ENCODE results near the gene TRAPPC6A.

The TRAPPC6A gene

DNA sequence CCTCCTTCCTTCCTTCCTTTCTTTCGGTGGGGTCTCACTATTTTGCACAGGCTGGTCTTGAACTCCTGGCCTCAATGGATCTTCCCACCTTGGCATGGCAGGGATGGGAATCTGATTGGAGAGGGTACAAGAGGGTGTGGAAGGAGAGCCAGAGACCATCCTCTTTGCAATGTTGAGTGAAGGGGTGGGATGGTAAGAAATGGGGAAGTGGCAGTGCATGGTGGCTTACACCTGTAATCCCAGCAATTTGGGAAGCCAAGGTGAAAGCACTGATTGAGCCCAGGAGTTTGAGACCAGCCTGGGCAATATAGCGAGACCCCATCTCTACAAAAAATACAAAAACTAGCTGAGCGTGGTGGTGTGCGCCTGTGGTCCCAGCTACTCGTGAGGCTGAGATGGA, 6.1 kb upstream of the TRAPPC6A start:
- no peak for DNase-seq

GRCh38 chr19:45182758-45183157, 4.7 kb upstream of the TRAPPC6A start:
- no peak for DNase-seq

DNA sequence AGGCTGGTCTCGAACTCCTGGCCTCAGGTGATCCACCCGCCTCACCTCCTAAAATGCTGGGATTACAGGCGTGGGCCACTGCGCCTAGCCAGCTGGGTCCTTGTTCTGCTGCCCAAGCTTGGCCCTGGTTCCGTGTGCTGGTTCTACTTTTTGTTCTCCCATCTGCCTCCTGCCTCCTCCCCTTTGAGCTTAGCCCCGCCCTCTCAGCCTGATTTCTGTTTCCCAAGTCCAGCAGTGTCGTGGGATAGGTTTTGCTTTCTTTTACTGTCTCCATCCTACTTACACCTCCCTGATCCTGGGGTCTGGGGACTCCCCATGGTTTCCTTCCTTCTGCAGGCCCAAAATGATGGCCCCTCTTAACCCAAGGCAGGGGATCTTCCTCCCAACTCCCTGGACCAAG, 2.9 kb upstream of the TRAPPC6A start:
- no peak for DNase-seq

GRCh38 chr19:45179892-45180370, 1.9 kb upstream of the TRAPPC6A start:
- DNase-seq: no peak

DNA sequence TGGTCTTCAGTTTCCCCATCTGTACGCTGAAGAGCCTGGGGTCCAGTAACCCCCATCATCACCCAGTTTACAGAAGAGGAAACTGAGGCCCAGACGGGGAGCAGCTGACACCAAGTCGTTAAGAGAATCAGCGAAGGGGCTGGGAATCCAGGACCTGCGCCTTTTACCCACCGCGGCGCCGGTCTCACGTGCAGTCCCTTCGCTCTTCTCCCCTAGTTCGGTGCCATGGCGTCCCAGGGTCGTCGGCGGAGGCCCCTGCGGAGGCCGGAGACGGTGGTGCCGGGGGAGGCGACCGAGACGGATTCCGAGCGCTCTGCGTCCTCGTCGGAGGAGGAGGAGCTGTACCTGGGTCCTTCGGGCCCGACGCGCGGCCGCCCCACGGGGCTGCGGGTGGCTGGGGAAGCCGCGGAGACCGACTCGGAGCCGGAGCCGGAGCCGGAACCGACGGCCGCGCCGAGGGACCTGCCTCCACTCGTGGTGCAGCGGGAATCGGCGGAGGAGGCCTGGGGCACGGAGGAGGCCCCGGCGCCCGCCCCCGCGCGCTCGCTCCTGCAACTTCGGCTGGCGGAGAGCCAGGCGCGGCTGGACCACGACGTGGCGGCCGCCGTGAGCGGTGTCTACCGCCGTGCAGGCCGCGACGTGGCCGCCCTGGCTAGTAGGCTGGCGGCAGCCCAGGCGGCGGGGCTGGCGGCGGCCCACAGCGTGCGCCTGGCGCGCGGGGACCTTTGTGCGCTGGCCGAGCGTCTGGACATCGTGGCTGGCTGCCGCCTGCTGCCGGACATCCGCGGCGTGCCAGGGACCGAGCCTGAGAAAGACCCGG, 1.2 kb upstream of the TRAPPC6A start:
- no peak for DNase-seq

DNA sequence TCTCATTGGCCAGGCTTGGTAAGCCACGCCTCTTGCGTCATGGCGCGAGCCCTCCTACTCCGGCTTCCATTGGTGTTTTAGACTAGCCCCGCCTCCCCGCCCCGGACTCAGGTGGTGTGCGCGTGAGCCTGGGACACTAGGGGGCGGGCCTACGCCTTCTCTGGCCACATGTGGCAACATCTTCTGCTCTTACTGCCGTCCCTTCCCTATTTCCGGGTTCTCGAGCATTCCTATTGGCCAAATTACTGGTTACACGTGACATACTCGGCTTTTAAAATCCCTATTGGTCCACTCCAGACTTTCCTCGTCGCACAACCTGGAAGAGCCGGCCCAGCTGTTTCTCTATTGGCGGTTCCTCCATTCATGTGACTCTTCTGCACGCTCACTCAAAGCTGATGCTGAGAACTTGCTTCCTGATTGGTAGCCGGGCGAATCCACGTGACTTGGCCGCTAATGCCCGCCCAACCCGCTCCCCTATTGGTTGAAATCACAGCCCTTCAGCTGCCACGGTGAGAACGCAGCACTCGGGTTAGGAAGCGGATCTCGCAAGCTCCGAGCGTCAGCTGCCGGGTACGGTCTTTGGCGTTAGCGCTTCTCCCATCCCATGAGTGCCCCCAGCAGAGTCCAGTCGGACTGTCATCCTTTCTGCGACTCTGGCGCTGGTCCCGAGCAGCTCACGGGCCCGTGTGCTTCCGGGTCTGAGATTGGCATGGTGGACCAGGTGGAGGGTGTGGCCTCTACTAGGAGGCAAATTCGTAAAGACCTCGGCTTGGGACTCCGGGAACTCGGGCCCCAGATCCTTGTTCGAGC, 430 bp upstream of the TRAPPC6A start, which contains the start of gene BLOC1S3:
TSS of gene BLOC1S3 (plus strand) at position 523 of the 810 bp plus-strand sequence. CDS start 513 bp downstream, outside the sequence.
- peak; percentile 100 for DNase-seq

GRCh38 chr19:45175515-45176345, 2.3 kb downstream of the TRAPPC6A start:
- DNase-seq: peak; percentile 45

GRCh38 chr19:45173816-45174215, 4.2 kb downstream of the TRAPPC6A start:
- DNase-seq: no peak

GRCh38 chr19:45172611-45173208, 5.3 kb downstream of the TRAPPC6A start:
- DNase-seq: no peak

DNA sequence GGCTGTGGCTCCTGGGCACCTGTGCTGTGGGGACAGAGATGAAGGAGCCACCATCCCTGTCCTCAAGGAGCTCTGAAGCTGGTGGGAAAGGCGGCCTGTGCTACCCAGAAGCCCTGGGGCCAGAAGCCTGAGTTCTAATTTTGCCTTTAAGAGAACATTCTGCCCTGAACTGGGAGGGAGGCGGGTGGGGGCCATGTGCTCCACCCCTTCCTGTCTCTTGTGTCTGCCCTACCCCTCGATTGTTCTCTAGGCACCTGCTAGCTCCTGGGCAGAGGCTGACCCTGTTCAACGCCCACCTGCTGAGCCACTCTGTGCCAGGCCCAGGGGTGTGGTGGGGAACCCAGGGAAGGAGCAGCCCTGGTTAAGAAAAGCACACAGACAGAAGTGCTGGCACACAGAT, 5.9 kb downstream of the TRAPPC6A start:
- no peak for DNase-seq

- no peak for DNase-seq
Observed at GRCh38 chr19:45171211-45171623, 6.8 kb downstream of the TRAPPC6A start.

GRCh38 chr19:45170146-45171106, 7.6 kb downstream of the TRAPPC6A start:
- no peak for DNase-seq

DNA sequence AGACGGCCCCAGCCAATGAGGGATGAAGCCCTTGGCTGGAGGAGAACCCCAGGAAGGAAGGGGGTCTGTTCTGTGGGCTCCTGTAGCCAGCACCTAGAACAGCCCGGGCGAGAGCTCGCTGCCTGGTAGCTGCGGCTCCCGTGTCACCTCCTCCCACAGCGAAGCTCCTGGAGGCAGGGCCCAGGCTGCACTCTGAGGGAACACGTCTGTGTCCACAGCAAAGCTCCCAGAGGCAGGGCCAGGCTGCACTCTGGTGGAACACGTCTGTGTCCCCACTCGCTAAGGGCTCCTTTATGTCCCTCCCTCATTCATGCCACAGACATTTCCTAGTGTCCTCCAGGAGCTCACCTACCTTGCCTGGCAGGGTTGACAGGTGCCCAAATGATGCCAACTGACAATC, 8.4 kb downstream of the TRAPPC6A start:
- DNase-seq: no peak

- DNase-seq: peak; percentile 87
Observed at GRCh38 chr19:45168767-45169351, 9.2 kb downstream of the TRAPPC6A start.

- DNase-seq: peak; percentile 82
Observed at GRCh38 chr19:45166723-45167252, 11.2 kb downstream of the TRAPPC6A start.

DNA sequence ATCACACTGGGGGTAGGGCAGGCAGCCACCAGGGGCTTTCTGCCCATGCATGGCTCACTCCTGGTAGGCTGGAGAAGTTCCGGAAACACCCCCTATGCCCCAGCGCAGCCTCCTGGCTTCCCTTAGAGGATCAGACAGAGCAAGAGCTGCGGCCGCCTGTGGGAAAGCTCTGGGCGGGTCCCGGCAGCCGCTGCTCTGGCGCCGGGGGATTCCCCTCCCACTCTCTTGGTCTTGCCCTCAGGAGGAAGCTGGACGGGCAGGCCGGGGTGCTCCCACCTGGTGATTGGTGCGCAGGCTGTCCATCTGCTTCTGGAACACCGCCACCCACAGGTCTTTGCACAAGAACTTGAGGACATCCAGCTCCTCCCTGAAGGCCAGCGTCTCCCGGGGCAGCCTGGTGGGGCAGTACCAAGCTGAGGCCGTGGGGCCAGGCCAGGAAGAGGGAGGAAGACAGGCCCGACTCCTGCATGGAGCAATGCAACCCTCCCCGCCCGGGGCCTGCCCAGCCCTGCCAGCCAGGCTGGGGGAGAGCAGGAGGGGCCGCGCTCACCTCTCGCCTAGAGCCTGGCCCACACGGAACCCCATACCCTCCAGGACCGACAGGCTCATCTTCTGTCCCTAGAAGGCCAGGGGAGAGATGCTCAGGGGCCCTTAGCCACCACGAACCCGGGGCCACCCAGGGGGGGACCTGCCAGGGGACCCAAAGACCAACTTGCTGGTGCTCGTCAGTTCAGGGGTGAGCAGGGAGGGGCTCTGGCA, 13.3 kb downstream of the TRAPPC6A start:
- peak; percentile 86 for DNase-seq

DNA sequence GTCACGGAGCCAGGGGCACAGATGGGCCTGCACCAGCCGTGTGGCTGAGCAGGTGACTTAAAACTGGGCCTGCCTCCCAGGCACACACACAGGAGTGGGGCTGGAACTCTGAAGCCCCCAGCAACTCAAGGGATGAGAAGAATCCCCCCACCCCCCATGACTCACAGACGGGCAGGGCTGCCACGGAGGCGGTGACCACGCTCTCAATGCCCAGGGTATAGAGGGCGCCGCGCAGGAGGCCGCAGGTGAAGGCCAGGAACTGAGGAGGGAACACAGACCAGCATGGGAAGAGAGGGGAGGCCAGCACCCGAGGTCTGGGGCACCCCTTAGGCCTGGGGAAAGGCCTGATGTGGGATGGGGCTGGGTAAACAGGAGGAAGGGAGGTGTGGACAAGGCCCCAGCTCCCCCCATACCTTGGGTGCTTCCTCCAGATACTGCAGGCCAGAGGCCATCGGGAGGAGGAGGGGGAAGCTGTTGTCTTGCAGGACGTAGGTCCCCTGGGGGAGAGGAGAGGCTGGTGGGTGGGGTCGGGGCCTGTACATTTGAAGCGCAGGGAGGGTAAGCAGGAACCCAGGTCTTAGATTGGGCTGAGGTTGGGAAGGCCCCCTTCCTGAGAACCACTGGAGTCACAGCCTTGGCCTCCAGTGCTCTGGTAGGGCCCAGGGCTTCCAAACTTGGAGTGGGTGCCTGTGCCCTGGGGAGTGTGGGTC, 14.1 kb downstream of the TRAPPC6A start:
- no peak for DNase-seq

GRCh38 chr19:45163156-45163555, 14.9 kb downstream of the TRAPPC6A start:
- DNase-seq: no peak

DNA sequence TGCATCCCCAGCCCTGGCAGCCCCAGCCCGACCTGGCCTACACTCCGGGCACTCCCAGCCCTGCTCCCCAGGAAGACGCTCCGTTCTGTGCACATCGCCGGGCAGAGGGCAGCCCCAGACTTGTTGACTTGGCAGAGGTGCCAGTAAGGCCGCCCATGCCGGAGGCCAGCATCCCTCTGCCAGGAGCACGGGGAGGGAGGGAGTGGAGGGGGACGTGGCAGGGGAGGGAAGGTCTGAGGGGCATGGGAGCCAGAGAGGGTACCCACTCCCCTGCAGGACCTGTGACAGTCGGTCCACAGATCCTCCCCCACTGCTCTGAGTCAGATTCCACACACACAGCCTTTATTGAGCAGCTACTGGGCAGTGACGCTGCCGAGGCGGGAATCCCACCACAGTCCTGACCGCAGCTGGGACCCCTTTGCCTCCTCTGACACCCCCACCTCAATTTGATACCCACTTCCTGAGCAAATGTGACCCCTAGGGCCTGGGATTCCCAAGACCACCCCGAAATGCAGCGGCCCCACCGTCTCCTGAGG, 15.4 kb downstream of the TRAPPC6A start:
- no peak for DNase-seq

Data from NCI-H510A (cell line).